Loucy (cell line): ENCODE results near the gene ARHGAP6.

Source experiments
- H2AFZ ChIP-seq: fragments of 200-600 bp; sonication (generic); 2 replicates; pipeline ENCODE4 v1.6.0; 2016; ENCODE audit warnings: antibody characterized with exemption, mild to moderate bottlenecking, low read length, moderate library complexity
- H3F3A ChIP-seq: fragments of 200-600 bp; 2 replicates; pipeline ENCODE4 v1.6.0; 2016; ENCODE audit warnings: antibody characterized with exemption, low read depth, mild to moderate bottlenecking
- H3K27me3 ChIP-seq: fragments of 200-600 bp; sonication (generic); 2 replicates; pipeline ENCODE4 v1.6.1; 2014; ENCODE audit warnings: low read length, mild to moderate bottlenecking; ENCODE audit not compliant: insufficient read depth, poor library complexity, severe bottlenecking
- H3K36me3 ChIP-seq: fragments of 200-600 bp; sonication (generic); 2 replicates; pipeline ENCODE4 v1.6.1; 2016; ENCODE audit warnings: low read length; ENCODE audit not compliant: insufficient read depth
- H3K4me1 ChIP-seq: fragments of 200-600 bp; sonication (generic); 2 replicates; pipeline ENCODE4 v1.5.1; 2014; ENCODE audit warnings: low read length, mild to moderate bottlenecking; ENCODE audit not compliant: insufficient read depth, poor library complexity, severe bottlenecking
- H3K4me2 ChIP-seq: fragments of 200-600 bp; sonication (generic); 2 replicates; pipeline ENCODE4 v1.6.0; 2014; ENCODE audit warnings: antibody characterized with exemption, low read length, low read depth, mild to moderate bottlenecking; ENCODE audit not compliant: poor library complexity, severe bottlenecking
- H3K4me3 ChIP-seq: fragments of 200-600 bp; sonication (generic); 2 replicates; pipeline ENCODE4 v1.5.1; 2014; ENCODE audit warnings: low read length, mild to moderate bottlenecking, mixed read lengths; ENCODE audit not compliant: poor library complexity, severe bottlenecking
- H3K79me2 ChIP-seq: fragments of 200-600 bp; sonication (generic); 2 replicates; pipeline ENCODE4 v1.6.1; 2014; ENCODE audit warnings: low read length; ENCODE audit not compliant: insufficient read depth
- H3K9ac ChIP-seq: fragments of 200-600 bp; sonication (generic); 2 replicates; pipeline ENCODE4 v1.6.0; 2014; ENCODE audit warnings: mild to moderate bottlenecking, low read depth, low read length, moderate library complexity; ENCODE audit not compliant: poor library complexity, severe bottlenecking
- H3K9me2 ChIP-seq: fragments of 200-600 bp; sonication (generic); replicated peaks from 2 replicates; pipeline ENCODE4 v1.6.1; 2016; ENCODE audit warnings: low read depth, low read length, mixed read lengths
- H3K9me3 ChIP-seq: fragments of 200-600 bp; sonication (generic); 2 replicates; pipeline ENCODE4 v1.6.1; 2014; ENCODE audit warnings: mild to moderate bottlenecking, antibody characterized with exemption, low read length, low read depth; ENCODE audit not compliant: insufficient read depth
- H4K20me1 ChIP-seq: fragments of 200-600 bp; sonication (generic); 2 replicates; pipeline ENCODE4 v1.6.0; 2014; ENCODE audit warnings: antibody characterized with exemption, low read length, mild to moderate bottlenecking; ENCODE audit not compliant: insufficient read depth, poor library complexity, severe bottlenecking
- EZH2phosphoT487 ChIP-seq: fragments of 200-600 bp; IDR thresholded peaks from 2 replicates; pipeline ENCODE4 v1.6.1; 2018; ENCODE audit warnings: antibody characterized with exemption, mild to moderate bottlenecking, moderate library complexity, borderline replicate concordance
- TF ChIP-seq, protein P1 (sequence below): fragments of 200-600 bp; sonication (generic); conservative IDR thresholded peaks from 2 replicates; pipeline ENCODE4 v1.5.1; 2014; ENCODE audit warnings: mild to moderate bottlenecking, antibody characterized with exemption, low read length

The ARHGAP6 gene

GRCh38 chrX:11426712-11427452, 238.8 kb downstream of the ARHGAP6 start:
- H3K4me2 ChIP-seq, result no peak overlapping the region
- no peaks in the 10 kb centered on the region for H3K36me3 ChIP-seq
- TF ChIP-seq, protein P1, sequence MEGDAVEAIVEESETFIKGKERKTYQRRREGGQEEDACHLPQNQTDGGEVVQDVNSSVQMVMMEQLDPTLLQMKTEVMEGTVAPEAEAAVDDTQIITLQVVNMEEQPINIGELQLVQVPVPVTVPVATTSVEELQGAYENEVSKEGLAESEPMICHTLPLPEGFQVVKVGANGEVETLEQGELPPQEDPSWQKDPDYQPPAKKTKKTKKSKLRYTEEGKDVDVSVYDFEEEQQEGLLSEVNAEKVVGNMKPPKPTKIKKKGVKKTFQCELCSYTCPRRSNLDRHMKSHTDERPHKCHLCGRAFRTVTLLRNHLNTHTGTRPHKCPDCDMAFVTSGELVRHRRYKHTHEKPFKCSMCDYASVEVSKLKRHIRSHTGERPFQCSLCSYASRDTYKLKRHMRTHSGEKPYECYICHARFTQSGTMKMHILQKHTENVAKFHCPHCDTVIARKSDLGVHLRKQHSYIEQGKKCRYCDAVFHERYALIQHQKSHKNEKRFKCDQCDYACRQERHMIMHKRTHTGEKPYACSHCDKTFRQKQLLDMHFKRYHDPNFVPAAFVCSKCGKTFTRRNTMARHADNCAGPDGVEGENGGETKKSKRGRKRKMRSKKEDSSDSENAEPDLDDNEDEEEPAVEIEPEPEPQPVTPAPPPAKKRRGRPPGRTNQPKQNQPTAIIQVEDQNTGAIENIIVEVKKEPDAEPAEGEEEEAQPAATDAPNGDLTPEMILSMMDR, result no peak
- no peak for TF ChIP-seq EZH2phosphoT487
- no peak overlapping the region for H3K4me3 ChIP-seq
- H3F3A ChIP-seq, result no peaks in the 10 kb centered on the region
- H3K27me3 ChIP-seq, result no peaks in the 10 kb centered on the region
- no peaks in the 10 kb centered on the region for H3K79me2 ChIP-seq
- no peaks in the 10 kb centered on the region for H3K9me3 ChIP-seq
- no peaks in the 10 kb centered on the region for H4K20me1 ChIP-seq
- no peak overlapping the region for H3K9ac ChIP-seq
- H3K4me1 ChIP-seq, result peaks cover 17% of the 10 kb centered on the region
- H3K9me2 ChIP-seq, result no peaks in the 10 kb centered on the region
- H2AFZ ChIP-seq, result no peak overlapping the region

GRCh38 chrX:11424903-11425674, 240.6 kb downstream of the ARHGAP6 start:
- H3K9ac ChIP-seq, result no peak overlapping the region
- no peaks in the 10 kb centered on the region for H3K9me2 ChIP-seq
- H3K9me3 ChIP-seq, result no peaks in the 10 kb centered on the region
- peaks cover 17% of the 10 kb centered on the region for H3K4me1 ChIP-seq
- H3F3A ChIP-seq, result no peaks in the 10 kb centered on the region
- no peak overlapping the region for H2AFZ ChIP-seq
- H3K4me3 ChIP-seq, result no peak overlapping the region
- H3K4me2 ChIP-seq, result no peak overlapping the region
- no peaks in the 10 kb centered on the region for H3K79me2 ChIP-seq
- no peaks in the 10 kb centered on the region for H4K20me1 ChIP-seq
- H3K36me3 ChIP-seq, result no peaks in the 10 kb centered on the region
- TF ChIP-seq EZH2phosphoT487, result no peak
- TF ChIP-seq, protein P1, result no peak
- H3K27me3 ChIP-seq, result no peaks in the 10 kb centered on the region

- Histone ChIP-seq H3K4me3 (peak overlapping the region; percentile 51), H2AFZ (no peak overlapping the region), H3K27me3 (no peaks in the 10 kb centered on the region), H3F3A (no peaks in the 10 kb centered on the region), H3K9me2 (no peaks in the 10 kb centered on the region), H3K9me3 (no peaks in the 10 kb centered on the region), H3K4me2 (peak overlapping the region; percentile 67), H3K79me2 (no peaks in the 10 kb centered on the region), H3K36me3 (no peaks in the 10 kb centered on the region), H4K20me1 (no peaks in the 10 kb centered on the region), H3K9ac (peak overlapping the region; percentile 52), H3K4me1 (peaks cover 17% of the 10 kb centered on the region)
- no peak for TF ChIP-seq EZH2phosphoT487
- TF ChIP-seq, protein P1, result no peak
Measured at GRCh38 chrX:11423949-11424348, 241.8 kb downstream of the ARHGAP6 start.
